Smooth muscle cell (in vitro differentiated cells): ENCODE measurements around the gene PUM1. TPM values are rescaled to one million over a fixed set of nuclear protein-coding genes. Genes with fewer than 3 reads are reported as not detected.
"Not testable (repeated sequence)": the region's sequence is repeated elsewhere in the genome, so short reads cannot be mapped to it uniquely, and the experiment has no call there.

ENCODE experiments used
- DNase-seq: peaks from one replicate; lab custom pipeline; 2025; ENCODE audit not compliant: unreplicated experiment; lab: John Stamatoyannopoulos, UW
- H2AFZ ChIP-seq: fragments of 200-600 bp; sonication (generic); 2 replicates; pipeline ENCODE4 v1.6.0; 2016; ENCODE audit warnings: antibody characterized with exemption, low read depth, mild to moderate bottlenecking
- H3F3A ChIP-seq: fragments of 200-600 bp; sonication (generic); 2 replicates; pipeline ENCODE4 v1.6.0; 2017; ENCODE audit warnings: antibody characterized with exemption, low read depth
- H3K27ac ChIP-seq: fragments of 200-600 bp; sonication (generic); 2 replicates; pipeline ENCODE4 v1.5.1; 2016; ENCODE audit warnings: low read depth, mild to moderate bottlenecking
- H3K27me3 ChIP-seq: fragments of 200-600 bp; sonication (generic); 2 replicates; pipeline ENCODE4 v1.6.1; 2016; ENCODE audit warnings: low read depth, mild to moderate bottlenecking
- H3K36me3 ChIP-seq: fragments of 200-600 bp; sonication (generic); 2 replicates; pipeline ENCODE4 v1.5.1; 2016; ENCODE audit warnings: low read depth
- H3K4me1 ChIP-seq: fragments of 200-600 bp; sonication (generic); 2 replicates; pipeline ENCODE4 v1.5.1; 2016; ENCODE audit warnings: low read depth
- H3K4me2 ChIP-seq: fragments of 200-600 bp; sonication (generic); 2 replicates; pipeline ENCODE4 v1.6.0; 2016; ENCODE audit warnings: mild to moderate bottlenecking
- H3K4me3 ChIP-seq: fragments of 200-600 bp; sonication (generic); 2 replicates; pipeline ENCODE4 v1.5.1; 2016; ENCODE audit warnings: mild to moderate bottlenecking
- H3K79me2 ChIP-seq: fragments of 200-600 bp; sonication (generic); 2 replicates; pipeline ENCODE4 v1.6.0; 2016; ENCODE audit warnings: low read depth, mild to moderate bottlenecking
- H3K9ac ChIP-seq: fragments of 200-600 bp; sonication (generic); 2 replicates; pipeline ENCODE4 v1.6.0; 2016; ENCODE audit warnings: low read depth
- H3K9me3 ChIP-seq: fragments of 200-600 bp; sonication (generic); replicated peaks from 2 replicates; pipeline ENCODE4 v1.5.1; 2016; ENCODE audit warnings: low read depth
- H4K20me1 ChIP-seq: fragments of 200-600 bp; sonication (generic); 2 replicates; pipeline ENCODE4 v1.6.0; 2016; ENCODE audit warnings: low read depth
- CTCF ChIP-seq: fragments of 200-600 bp; sonication (generic); IDR thresholded peaks from 2 replicates; pipeline ENCODE4 v1.5.1; 2017; ENCODE audit warnings: borderline replicate concordance, mild to moderate bottlenecking, antibody characterized with exemption; ENCODE audit not compliant: insufficient read depth, poor library complexity, severe bottlenecking
- WGBS: methylation state at CpG from one replicate; pipeline ENCODE4 v1.1.7; 2016; ENCODE audit warnings: low lambda C conversion rate; 5-methylcytosine and 5-hydroxymethylcytosine counted together
- polyA plus RNA-seq: library from polyadenylated mRNA; unstranded; fragments of >200 nt; fragmentation: Nextera tagmentation; extraction: Ambion mirVana; gene quantifications from 2 replicates; pipeline ENCODE4 v1.2.1, GENCODE V29; 2016
- total RNA-seq: library from RNA; depleted of rRNA; stranded (reverse); fragments of >200 nt; gene quantifications from 2 replicates; pipeline ENCODE4 v1.2.3, GENCODE V29; 2014

PUM1 gene
- total and polyA plus RNA-seq, 2 experiments from 2014 or later = 49.0 to 78.2 TPM

- no peak for DNase-seq
- H3K79me2 ChIP-seq = peaks cover 82% of the 10 kb centered on the region
- H3K4me1 ChIP-seq = peaks cover 6% of the 10 kb centered on the region
- H3K4me3 ChIP-seq = no peak overlapping the region
- H2AFZ ChIP-seq = no peak overlapping the region
- no peak overlapping the region for H3K9ac ChIP-seq
- peak overlapping the region; percentile 45 for H3K27ac ChIP-seq
- H4K20me1 ChIP-seq = peaks cover 98% of the 10 kb centered on the region
- TF ChIP-seq CTCF = no peak
- 86% methylated on average over 5 of the region's 5 CpGs for WGBS
- no peak overlapping the region for H3K4me2 ChIP-seq
- H3K9me3 ChIP-seq = no peaks in the 10 kb centered on the region
- H3K27me3 ChIP-seq = no peaks in the 10 kb centered on the region
- H3K36me3 ChIP-seq = peaks cover 15% of the 10 kb centered on the region
- H3F3A ChIP-seq = no peaks in the 10 kb centered on the region
Measured at GRCh38 chr1:30977105-30977504, 88.4 kb downstream of the PUM1 start.

- Histone ChIP-seq H3K4me3 (no peak overlapping the region), H3K9ac (no peak overlapping the region), H3K27ac (peak overlapping the region; percentile 45), H3K4me2 (no peak overlapping the region), H3K4me1 (peaks cover 6% of the 10 kb centered on the region), H3K79me2 (peaks cover 81% of the 10 kb centered on the region), H4K20me1 (peaks cover 97% of the 10 kb centered on the region), H3K27me3 (no peaks in the 10 kb centered on the region), H3K9me3 (no peaks in the 10 kb centered on the region), H2AFZ (no peak overlapping the region), H3K36me3 (peaks cover 15% of the 10 kb centered on the region), H3F3A (no peaks in the 10 kb centered on the region)
- TF ChIP-seq CTCF = no peak
- no peak for DNase-seq
- 67% methylated on average over 2 of the region's 2 CpGs for WGBS
Measured at GRCh38 chr1:30976143-30976542, 89.4 kb downstream of the PUM1 start.

- H3F3A ChIP-seq = peaks cover 3% of the 10 kb centered on the region
- H3K4me1 ChIP-seq = peaks cover 6% of the 10 kb centered on the region
- H3K9me3 ChIP-seq = no peaks in the 10 kb centered on the region
- H3K9ac ChIP-seq = no peak overlapping the region
- no peak overlapping the region for H2AFZ ChIP-seq
- DNase-seq = no peak
- peaks cover 97% of the 10 kb centered on the region for H4K20me1 ChIP-seq
- H3K4me3 ChIP-seq = no peak overlapping the region
- H3K4me2 ChIP-seq = no peak overlapping the region
- peaks cover 15% of the 10 kb centered on the region for H3K36me3 ChIP-seq
- WGBS = 77% methylated on average over 3 of the region's 3 CpGs
- peak overlapping the region; percentile 45 for H3K27ac ChIP-seq
- no peak for TF ChIP-seq CTCF
- H3K79me2 ChIP-seq = peaks cover 81% of the 10 kb centered on the region
- no peaks in the 10 kb centered on the region for H3K27me3 ChIP-seq
Measured at GRCh38 chr1:30975217-30975616, 90.3 kb downstream of the PUM1 start.

GRCh38 chr1:30974536-30974935 lies 91.0 kb downstream of the PUM1 start:
- no peak for DNase-seq
- Histone ChIP-seq H3K27ac (no peak overlapping the region), H3K4me3 (no peak overlapping the region), H2AFZ (no peak overlapping the region), H3K4me1 (peaks cover 6% of the 10 kb centered on the region), H3K9me3 (no peaks in the 10 kb centered on the region), H3F3A (peaks cover 3% of the 10 kb centered on the region), H3K79me2 (peaks cover 83% of the 10 kb centered on the region), H3K27me3 (no peaks in the 10 kb centered on the region), H4K20me1 (peaks cover 97% of the 10 kb centered on the region), H3K4me2 (no peak overlapping the region), H3K9ac (no peak overlapping the region), H3K36me3 (peaks cover 10% of the 10 kb centered on the region)
- no peak for TF ChIP-seq CTCF
- 98% methylated on average over 4 of the region's 4 CpGs for WGBS

GRCh38 chr1:30972349-30972748 lies 93.2 kb downstream of the PUM1 start:
- H3K4me2 ChIP-seq, DNase-seq, H3K4me3 ChIP-seq, H2AFZ ChIP-seq, H3F3A ChIP-seq, H3K4me1 ChIP-seq, H3K36me3 ChIP-seq, H3K9me3 ChIP-seq, H3K27ac ChIP-seq, H3K9ac ChIP-seq, H3K27me3 ChIP-seq: not testable (repeated sequence)
- 86% methylated on average over 4 of the region's 4 CpGs for WGBS
- Histone ChIP-seq H4K20me1 (peaks cover 97% of the 10 kb centered on the region), H3K79me2 (peaks cover 81% of the 10 kb centered on the region)
